Activated CD4-positive, alpha-beta T cell treated with anti-CD3 and anti-CD28 coated beads for 24 hours (primary cell): ENCODE measurements around the gene BUD13.

Source experiments
- DNase-seq, 2 donors: peaks; one replicate each; pipeline ENCODE4 v3.0.0-alpha.2; 2020; ENCODE audit warnings: low read depth in 2 of 2

BUD13 gene

GRCh38 chr11:116716621-116717020 lies 56.2 kb downstream of the BUD13 start:
- DNase-seq, result no peak

DNA sequence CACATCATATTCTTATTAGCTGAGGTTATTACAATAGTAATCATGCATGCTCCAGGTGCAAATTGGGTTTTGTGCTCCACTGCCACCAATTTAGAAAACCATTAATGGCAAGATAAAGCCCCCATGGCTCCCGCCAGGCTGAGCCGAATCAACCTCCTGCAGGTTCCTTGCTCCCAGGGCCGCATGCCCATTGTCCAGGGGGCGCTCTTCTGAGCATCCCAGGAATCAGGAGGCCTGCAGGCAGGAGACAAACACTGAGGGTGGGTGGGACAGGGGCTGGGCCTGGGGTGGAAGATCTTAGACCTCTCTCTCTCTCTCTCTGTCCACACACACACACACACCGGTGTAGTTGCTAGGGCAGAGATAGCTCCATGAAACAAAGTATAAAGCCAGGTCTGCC lies 57.4 kb downstream of the BUD13 start:
- no peak for DNase-seq

GRCh38 chr11:116714902-116715301 lies 57.9 kb downstream of the BUD13 start:
- DNase-seq, result no peak

- no peak for DNase-seq
These were observed 60.4 kb downstream of the BUD13 start for GRCh38 chr11:116712428-116712827.

DNA sequence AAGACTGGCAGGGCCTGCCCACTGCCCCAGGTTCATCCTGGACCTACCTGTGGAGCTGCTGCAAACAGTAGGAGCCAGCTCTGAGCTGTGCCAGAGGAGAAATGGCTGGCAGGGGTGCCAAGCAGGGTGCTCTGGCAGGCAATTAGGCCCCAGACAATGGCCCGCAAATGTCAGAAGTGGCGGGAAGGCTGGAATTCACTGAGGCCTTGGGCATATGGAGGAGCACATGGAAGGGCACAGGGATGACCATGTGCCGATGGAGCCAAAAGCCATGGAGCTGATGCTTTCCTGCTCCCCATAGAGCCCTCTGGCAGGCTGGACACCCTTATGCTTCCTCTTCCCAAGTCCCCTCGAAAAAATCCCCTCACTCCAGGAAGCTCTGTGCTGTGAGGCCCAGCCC lies 62.0 kb downstream of the BUD13 start:
- no peak for DNase-seq

DNA sequence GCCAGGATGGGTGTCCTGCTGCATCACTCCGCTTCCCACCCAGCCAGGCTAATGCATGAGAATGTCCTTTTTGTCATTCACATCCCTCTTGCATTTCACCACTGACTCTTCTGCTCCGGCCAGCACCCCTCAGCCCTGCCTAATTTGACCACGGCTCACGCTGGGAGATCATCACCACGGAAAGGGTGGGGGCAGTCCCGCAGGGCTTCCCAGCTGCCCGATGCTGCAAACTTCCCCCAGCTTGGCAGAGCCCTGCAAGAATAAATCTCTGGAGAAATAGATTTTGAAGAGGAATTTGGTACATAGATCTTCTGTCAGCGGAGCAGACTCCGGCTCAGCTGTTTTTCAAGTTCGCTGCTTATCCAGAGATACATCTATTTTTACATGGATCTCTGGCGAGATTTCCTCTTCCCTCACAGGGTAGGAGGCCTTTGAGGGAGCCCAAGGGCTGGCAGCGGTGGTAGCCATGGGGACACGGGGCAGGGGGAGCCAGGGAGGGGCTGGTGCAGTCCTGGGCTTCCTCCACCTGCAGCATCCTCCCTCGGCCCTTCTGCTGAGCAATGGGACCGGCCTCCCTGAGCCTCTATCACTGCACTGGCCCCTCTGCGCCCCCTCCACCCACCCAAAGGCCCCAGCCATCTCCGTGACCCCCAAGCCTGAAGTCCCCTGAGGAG lies 62.6 kb downstream of the BUD13 start:
- DNase-seq, result no peak

DNA sequence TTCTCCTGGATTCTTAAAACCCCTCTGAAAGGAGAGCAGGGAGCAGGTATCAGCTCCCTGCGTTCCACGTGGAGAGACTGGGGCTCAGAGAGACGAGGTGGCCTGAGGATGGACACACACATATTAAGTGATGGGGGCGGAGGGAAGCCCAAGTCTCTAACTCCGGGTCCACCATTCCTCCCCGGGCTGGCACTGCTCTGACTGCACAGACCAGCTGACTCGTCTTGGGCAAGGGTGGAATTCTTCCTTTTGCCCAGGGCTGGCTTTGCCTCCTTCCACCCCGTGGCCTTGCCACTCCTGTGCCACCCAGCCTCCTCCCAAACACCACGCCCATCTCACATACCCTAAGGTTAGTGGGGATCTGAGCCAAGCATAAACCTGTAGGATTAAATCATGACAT lies 65.0 kb downstream of the BUD13 start:
- no peak for DNase-seq

DNA sequence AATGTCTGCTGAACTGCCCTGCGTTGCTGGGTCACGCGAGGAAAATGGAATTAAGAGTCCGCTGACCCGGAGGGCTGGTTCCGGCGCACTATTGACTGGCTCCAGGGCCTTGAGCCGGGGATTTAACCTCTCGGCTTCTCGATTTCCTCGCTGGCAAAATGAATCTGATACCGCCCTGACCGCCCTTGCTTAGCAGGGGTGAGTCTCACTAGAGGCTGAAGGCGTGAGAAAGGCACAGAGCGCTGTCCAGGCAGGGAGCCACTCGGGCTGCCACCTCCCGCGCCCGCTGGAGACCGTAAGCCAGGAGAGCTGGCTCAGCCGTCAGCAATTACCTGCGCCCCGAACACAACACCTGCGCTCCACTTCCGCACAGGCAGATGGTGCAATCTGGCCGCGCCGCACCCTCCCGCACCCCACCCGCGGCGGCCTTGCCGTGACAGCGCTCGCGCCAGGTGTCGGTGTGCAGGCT lies 65.6 kb downstream of the BUD13 start:
- DNase-seq, result no peak

- DNase-seq, result no peak
These were observed 69.4 kb downstream of the BUD13 start for GRCh38 chr11:116703421-116703820.

- no peak for DNase-seq
These were observed 69.9 kb downstream of the BUD13 start for GRCh38 chr11:116702772-116703385.

DNA sequence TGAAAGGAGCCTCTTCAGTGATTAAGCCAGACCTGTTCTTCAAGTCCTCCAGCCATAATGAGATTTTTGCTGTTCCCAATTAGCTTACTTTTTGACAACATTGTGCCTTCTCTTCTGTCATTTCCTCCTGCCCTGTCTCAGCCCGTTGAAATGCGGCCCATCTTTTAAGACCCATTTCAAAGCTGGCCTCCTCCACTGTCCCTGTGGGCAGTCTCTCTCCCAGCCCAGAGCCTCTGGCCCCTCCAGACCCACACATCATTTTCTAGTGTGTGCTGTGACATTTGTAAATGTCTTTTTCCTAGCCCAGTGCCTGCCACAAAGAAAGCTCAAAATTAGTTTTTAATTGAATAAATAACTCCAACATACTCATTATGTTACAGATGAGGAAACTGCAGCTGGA lies 70.9 kb downstream of the BUD13 start:
- DNase-seq, result no peak

DNA sequence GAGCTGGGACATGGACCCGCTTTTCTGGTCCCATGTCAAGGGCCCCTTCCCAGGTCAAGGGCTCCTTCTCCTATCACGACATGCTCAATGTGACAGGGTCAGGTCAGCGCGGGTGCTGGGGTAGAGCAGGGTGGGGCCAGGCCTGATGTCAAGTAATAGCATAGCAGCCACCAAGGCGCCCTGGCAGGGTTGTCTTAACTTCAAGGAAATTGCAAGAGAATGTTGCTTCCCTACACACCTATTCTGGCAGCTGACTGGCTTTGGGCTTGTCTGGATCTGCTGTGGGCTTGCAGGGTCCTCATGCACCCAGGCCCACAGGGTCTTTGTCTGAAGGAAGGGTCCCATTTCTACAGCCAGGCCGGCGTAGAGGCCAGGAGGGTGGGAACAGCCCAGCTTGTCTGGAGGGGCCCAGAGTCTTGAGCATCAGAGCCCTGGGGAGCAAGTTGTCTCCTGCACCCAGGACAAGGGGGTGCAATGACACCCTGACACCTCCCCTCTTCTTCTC lies 71.4 kb downstream of the BUD13 start:
- DNase-seq, result no peak

DNA sequence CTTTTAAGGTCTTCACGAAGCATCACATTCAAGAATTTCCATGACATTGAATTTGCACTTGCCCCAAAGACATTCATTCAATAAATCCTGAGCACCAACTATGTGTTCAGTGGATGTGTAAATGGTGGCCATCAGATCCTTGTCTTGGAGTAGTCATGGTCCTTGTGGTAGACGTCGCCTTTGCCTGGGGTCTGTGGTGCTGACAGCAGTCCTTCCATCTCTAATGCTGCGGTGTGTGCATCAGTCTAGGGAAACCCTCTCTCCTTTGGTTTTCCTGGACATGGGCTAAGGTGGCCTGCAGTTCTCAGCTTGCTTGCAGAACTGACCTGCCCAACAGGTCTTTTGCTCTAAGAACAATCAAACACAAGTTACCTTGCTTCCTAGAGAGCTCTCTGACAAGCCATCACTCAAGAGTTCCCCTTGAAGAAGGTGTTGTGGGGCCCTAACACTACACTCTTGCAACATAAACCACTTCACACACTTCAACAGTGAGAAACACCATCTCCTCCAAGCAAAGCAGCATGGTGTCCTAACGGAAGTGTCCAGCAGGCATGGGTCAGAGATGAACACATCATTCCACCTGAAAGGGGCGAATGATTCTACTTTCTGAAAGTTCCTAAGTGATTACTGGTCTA lies 72.1 kb downstream of the BUD13 start:
- no peak for DNase-seq
